HEK293T (cell line): ENCODE measurements around the gene ASCL5.

ENCODE experiments used
- CTCF ChIA-PET: fragments of 350-600 bp; formaldehyde crosslinking; extraction: SDS; loops from one replicate; lab custom pipeline; 2021; ENCODE audit warnings: antibody characterized with exemption, inconsistent platforms; lab: Yijun Ruan, JAX
- POLR2A ChIA-PET: fragments of 350-600 bp; formaldehyde crosslinking; extraction: SDS; loops from one replicate; lab custom pipeline; 2020; ENCODE audit warnings: antibody characterized with exemption, inconsistent platforms; lab: Yijun Ruan, JAX
- DNase-seq: peaks from one replicate; pipeline ENCODE4 v3.0.0; 2012; ENCODE audit warnings: mixed read lengths; ENCODE audit errors: extremely low spot score
- ARNT ChIP-seq: fragments of 450-650 bp; IDR thresholded peaks from 2 replicates; pipeline ENCODE4 v1.6.1; 2017; ENCODE audit warnings: mild to moderate bottlenecking
- BHLHE40 ChIP-seq: fragments of 450-650 bp; IDR thresholded peaks from 2 replicates; pipeline ENCODE4 v1.6.1; 2016; ENCODE audit warnings: mild to moderate bottlenecking, moderate library complexity, borderline replicate concordance
- CTBP1 ChIP-seq: fragments of 450-650 bp; IDR thresholded peaks from 2 replicates; pipeline ENCODE4 v1.6.1; 2016; ENCODE audit warnings: borderline replicate concordance
- ELF4 ChIP-seq: fragments of 450-650 bp; IDR thresholded peaks from 2 replicates; pipeline ENCODE4 v1.6.1; 2017; ENCODE audit warnings: antibody characterized with exemption
- FOXA1 ChIP-seq: fragments of 450-650 bp; IDR thresholded peaks from 2 replicates; pipeline ENCODE4 v1.6.1; 2016; ENCODE audit warnings: mild to moderate bottlenecking
- FOXK2 ChIP-seq: fragments of 450-650 bp; IDR thresholded peaks from 2 replicates; pipeline ENCODE4 v1.6.1; 2016; ENCODE audit warnings: mild to moderate bottlenecking
- FOXM1 ChIP-seq: fragments of 450-650 bp; IDR thresholded peaks from 2 replicates; pipeline ENCODE4 v1.6.1; 2017; ENCODE audit warnings: mild to moderate bottlenecking, borderline replicate concordance
- HDGF ChIP-seq: fragments of 450-650 bp; IDR thresholded peaks from 2 replicates; pipeline ENCODE4 v1.6.1; 2017; ENCODE audit warnings: antibody characterized with exemption, borderline replicate concordance
- L3MBTL2 ChIP-seq: fragments of 450-650 bp; conservative IDR thresholded peaks from 2 replicates; pipeline ENCODE4 v1.6.1; 2016; ENCODE audit warnings: mild to moderate bottlenecking
- LEF1 ChIP-seq: fragments of 450-650 bp; IDR thresholded peaks from 2 replicates; pipeline ENCODE4 v1.6.1; 2017; ENCODE audit warnings: mild to moderate bottlenecking, borderline replicate concordance
- NFRKB ChIP-seq: fragments of 450-650 bp; IDR thresholded peaks from 2 replicates; pipeline ENCODE4 v1.6.1; 2016; ENCODE audit warnings: mild to moderate bottlenecking, moderate library complexity
- PKNOX1 ChIP-seq: fragments of 450-650 bp; IDR thresholded peaks from 2 replicates; pipeline ENCODE4 v1.6.1; 2016
- SP1 ChIP-seq: fragments of 450-650 bp; IDR thresholded peaks from 2 replicates; pipeline ENCODE4 v1.6.1; 2017
- SUZ12 ChIP-seq: fragments of 450-650 bp; IDR thresholded peaks from 2 replicates; pipeline ENCODE4 v1.6.1; 2016; ENCODE audit warnings: mild to moderate bottlenecking
- TARDBP ChIP-seq: fragments of 450-650 bp; IDR thresholded peaks from 2 replicates; pipeline ENCODE4 v1.6.1; 2016
- ZNF384 ChIP-seq: fragments of 450-650 bp; IDR thresholded peaks from 2 replicates; pipeline ENCODE4 v1.6.1; 2016

Gene ASCL5

DNA sequence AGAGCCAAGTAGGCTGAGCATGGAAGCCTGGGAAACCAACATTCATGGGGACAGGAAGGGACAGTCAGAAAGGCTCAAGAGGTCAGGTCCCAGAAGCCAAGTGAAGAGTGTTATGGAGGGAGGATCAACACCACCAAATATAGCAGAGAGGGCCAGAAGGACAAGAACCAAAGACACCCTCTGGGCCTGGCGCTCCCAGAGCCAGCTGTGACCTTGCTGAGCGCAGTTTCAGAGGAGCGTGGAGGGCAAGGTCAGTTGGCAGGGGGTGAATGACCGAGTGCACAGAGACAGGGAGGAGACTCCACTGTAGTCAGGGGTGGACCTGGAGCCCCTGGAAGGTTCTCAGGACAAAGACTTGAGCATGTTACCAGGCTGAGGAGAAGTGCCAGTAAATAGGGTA lies 4.4 kb upstream of the ASCL5 start:
- POLR2A ChIA-PET: no interaction called here
- CTCF ChIA-PET: no interaction called here
- TF ChIP-seq LEF1 (no peak), TARDBP (no peak), FOXA1 (no peak), L3MBTL2 (no peak), PKNOX1 (no peak), ARNT (no peak), ZNF384 (no peak), FOXM1 (no peak), CTBP1 (no peak), FOXK2 (no peak), SUZ12 (no peak), SP1 (no peak), NFRKB (no peak), BHLHE40 (no peak)
- no peak for DNase-seq

DNA sequence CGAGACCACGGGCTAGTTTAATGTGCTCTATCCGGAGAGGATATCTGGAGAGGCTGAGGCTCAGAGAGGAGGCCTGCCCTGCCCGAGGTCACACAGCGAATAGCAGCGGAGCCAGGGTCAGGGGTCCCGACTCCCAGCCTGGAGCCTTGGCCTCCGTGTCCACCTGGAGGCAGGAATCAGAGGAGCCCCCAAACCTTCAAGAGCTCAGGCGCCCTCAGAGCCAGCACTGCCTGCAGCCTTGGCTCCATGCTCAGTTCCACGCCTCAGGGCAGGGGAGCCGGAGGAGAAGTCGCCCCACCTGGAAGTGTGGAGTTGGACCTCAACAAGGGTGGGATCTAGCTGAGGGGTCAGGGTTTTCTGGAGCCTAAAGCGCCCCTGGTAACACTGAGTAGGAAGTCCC lies 2.0 kb upstream of the ASCL5 start:
- TF ChIP-seq TARDBP: no peak
- no peak for DNase-seq
- ChIA-PET CTCF (interaction anchor here (1.8 kb wide), 1 partner anchor 10 kb away, joined by 5 read pairs; no protein-coding TSS in a partner anchor), POLR2A (no interaction called here)

DNA sequence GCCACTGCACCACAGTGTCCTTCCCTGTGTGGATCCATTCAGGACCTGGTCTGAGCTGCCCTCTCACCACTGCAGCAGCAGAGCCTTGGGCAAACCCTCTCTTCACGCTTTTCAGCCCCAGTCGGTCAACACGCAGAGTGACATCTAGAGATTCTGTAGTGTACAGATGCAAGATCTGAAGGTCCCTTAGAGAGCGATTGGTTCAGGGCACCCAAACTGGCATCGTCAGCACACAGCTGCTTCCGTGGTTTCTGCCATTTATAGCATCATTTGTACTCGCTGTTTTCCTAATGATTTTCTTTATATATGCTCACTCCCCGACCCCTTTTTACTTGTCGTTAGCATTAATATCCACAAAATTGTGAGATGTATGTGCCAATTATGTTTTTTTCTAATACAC lies 1.5 kb upstream of the ASCL5 start:
- POLR2A ChIA-PET: no interaction called here
- TF ChIP-seq ELF4 (no peak), ARNT (no peak), TARDBP (no peak), SP1 (no peak), FOXA1 (no peak), LEF1 (no peak), L3MBTL2 (no peak), SUZ12 (no peak), PKNOX1 (no peak), FOXK2 (no peak), NFRKB (no peak), BHLHE40 (no peak), ZNF384 (no peak), HDGF (no peak), CTBP1 (no peak), FOXM1 (no peak)
- DNase-seq: no peak
- CTCF ChIA-PET: interaction anchor here (1.8 kb wide), 1 partner anchor 9 kb away, joined by 5 read pairs; no protein-coding TSS in a partner anchor

GRCh38 chr1:201127755-201128455 lies 921 bp upstream of the ASCL5 start:
- TF ChIP-seq LEF1 (no peak), FOXM1 (no peak), HDGF (no peak), SUZ12 (no peak), PKNOX1 (no peak), ZNF384 (no peak), SP1 (no peak), FOXK2 (no peak), TARDBP (no peak), ARNT (no peak), NFRKB (no peak), CTBP1 (no peak), BHLHE40 (no peak), FOXA1 (no peak), ELF4 (no peak)
- CTCF ChIA-PET: no interaction called here
- DNase-seq: no peak
- POLR2A ChIA-PET: no interaction called here

- POLR2A ChIA-PET: no interaction called here
- DNase-seq: no peak
- CTCF ChIA-PET: interaction anchor here (0.6 to 0.9 kb wide), 2 partner anchors 8 to 26 kb away, joined by 3 to 5 read pairs; no protein-coding TSS in a partner anchor
- TF ChIP-seq LEF1: no peak
- no peak for TF ChIP-seq SUZ12
- TF ChIP-seq CTBP1: no peak
- no peak for TF ChIP-seq FOXA1
- TF ChIP-seq NFRKB: no peak
- TF ChIP-seq ZNF384: no peak
- no peak for TF ChIP-seq SP1
- TF ChIP-seq PKNOX1: no peak
- TF ChIP-seq ELF4: no peak
Observed at GRCh38 chr1:201126463-201126831, 537 bp downstream of the ASCL5 start.

DNA sequence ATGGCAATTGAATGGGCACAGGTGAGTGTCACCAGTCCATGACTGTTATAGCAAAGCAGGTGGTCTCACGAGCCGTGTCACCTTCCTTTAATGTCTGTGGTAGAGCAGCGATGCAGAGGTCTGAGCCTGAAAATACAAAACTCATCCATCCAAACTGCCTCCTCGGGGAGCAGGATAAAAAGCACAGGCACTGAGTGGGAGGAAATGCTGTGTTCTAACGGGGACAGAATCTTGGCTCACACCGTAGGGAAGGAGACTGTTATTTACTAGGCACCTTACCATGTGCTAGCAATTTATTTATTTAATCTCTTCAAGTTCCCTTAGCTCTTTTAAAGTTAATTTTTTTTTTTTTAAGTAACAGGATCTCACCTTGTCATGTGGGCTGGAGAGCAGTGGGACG lies 1.2 kb downstream of the ASCL5 start:
- DNase-seq: no peak
- CTCF ChIA-PET: interaction anchor here (0.6 to 0.9 kb wide), 3 partner anchors 8 to 102 kb away, joined by 3 to 5 read pairs (median 3); no protein-coding TSS in a partner anchor
- TF ChIP-seq FOXM1: no peak
- no peak for TF ChIP-seq CTBP1
- TF ChIP-seq FOXK2: no peak
- no peak for TF ChIP-seq BHLHE40
- no peak for TF ChIP-seq SP1
- TF ChIP-seq SUZ12: no peak
- TF ChIP-seq PKNOX1: no peak
- no peak for TF ChIP-seq ARNT
- no peak for TF ChIP-seq ELF4
- no peak for TF ChIP-seq NFRKB
- no peak for TF ChIP-seq L3MBTL2
- TF ChIP-seq FOXA1: no peak
- no peak for TF ChIP-seq LEF1
- TF ChIP-seq TARDBP: no peak
- TF ChIP-seq HDGF: no peak
- no peak for TF ChIP-seq ZNF384
- POLR2A ChIA-PET: no interaction called here
